Measurements from ENCODE around the gene SMCO4.

SMCO4 gene

DNA sequence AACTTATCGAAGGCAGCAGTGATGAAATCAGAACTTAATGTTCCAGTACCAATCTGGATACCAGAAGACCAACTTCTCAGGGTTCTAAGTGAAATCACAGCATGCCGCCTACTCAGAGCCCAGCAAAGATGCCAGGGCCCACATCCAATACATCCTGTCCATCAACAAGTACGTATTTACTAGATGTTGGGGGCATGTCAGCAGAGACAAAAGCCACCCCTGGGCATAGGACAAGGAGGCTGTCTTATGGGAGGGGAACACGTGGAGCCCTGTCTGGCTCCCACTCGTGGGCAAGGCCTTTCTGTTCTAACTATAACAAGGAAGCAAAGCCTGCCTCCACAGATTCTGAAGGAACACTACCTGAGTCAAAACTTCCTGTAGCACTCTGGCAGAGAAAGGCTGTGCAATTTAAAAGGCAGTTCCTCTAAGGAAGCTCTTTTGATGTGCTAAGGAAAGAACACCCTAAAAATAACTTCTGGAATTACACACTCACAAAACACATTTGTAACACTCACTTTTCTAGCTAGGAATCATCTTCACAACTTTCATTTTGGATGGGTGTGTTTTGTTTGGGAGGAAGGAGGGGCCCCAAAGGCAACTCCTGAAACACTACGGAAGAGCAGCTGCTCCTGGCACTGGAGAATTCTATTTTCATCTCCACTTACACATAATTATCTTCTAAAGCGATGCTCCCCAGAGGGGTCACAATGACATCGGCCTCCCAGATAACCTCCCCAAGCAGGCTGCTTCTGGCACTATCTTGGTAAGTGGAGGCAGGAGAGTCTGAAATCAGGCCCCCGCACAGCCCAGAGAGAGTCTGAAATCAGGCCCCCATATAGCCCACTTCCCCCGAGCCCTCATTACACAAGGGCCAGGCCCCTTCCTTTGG, 14.2 kb downstream of the SMCO4 start:
- DNase-seq (ENCODE audit: low read depth), result no peak

DNA sequence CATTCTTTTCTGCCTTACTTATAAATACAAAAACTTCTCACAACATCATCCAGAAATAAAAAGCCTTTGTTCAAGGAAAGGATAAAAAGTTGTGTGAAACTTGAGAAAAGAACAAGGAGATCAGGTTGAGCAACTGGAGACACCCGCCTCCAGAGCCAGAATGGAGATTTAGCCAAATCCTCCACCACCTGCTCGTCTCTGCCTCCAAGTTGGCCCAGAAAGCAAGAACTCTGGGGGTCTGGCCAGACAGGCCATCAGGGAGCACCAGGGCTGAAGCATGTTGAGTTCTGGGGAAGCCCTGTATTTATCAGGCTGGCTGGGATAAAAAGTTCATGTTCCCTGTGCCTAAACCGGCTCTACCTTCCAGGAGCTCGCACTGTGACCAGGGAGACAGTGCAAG, 14.9 kb downstream of the SMCO4 start:
- DNase-seq (ENCODE audit: low read depth), result no peak

DNA sequence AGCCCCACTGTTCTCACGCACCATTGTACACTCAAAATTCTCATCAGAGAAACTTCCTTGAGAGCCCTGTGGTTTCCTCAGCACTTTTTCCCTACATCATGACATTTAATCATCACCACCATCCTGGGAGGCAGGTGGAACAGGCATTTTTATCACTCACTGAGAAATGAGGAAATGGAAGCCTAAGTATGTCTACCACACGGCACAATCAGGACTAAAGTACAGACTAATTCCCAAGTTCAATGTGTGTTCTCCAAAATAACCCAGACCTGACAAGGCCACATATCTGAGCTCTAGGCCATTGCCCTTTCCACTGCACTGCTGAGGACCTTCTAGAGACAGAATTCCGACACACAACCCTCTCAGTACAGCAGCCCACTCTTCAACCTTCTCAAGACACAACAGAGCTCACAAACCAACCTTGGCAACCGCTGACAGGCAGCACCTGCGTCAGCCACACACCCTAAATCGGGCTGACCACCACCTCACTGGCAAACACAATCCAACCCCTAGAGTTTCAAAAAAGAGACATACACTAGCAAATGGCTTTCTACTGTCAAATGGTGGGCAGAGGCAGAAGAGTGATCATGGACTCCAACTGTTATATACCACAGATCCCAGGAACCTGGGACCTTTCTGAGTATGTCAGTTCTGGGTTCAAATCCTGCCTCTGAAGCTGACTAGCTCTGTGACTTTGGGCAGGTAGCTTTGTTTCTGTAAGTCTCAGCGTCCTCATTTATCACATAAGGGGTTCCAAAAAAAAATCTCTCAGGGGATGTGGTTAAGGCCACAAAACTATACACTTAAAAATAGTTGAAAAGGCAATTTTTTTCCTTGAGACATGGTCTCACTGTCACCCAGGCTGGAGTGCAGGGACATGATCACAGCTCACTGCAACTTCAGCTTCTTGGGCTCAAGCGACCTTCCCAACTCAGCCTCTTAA, 16.3 kb downstream of the SMCO4 start:
- no peak for DNase-seq (ENCODE audit: low read depth)

DNA sequence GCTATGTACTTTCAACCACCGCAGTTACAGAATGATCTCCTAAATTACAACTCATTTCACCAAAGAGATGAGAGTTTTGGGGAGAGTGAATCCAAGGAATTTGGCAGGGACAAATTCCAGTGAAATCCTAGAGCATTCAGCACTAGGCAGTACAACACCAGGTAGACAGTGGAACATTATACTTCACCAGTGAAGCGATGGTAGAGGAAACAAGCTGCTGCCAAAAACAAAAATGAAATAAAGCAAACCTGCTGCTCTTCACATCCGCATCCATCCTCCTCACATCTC, 16.9 kb downstream of the SMCO4 start:
- DNase-seq (ENCODE audit: low read depth), result no peak

DNA sequence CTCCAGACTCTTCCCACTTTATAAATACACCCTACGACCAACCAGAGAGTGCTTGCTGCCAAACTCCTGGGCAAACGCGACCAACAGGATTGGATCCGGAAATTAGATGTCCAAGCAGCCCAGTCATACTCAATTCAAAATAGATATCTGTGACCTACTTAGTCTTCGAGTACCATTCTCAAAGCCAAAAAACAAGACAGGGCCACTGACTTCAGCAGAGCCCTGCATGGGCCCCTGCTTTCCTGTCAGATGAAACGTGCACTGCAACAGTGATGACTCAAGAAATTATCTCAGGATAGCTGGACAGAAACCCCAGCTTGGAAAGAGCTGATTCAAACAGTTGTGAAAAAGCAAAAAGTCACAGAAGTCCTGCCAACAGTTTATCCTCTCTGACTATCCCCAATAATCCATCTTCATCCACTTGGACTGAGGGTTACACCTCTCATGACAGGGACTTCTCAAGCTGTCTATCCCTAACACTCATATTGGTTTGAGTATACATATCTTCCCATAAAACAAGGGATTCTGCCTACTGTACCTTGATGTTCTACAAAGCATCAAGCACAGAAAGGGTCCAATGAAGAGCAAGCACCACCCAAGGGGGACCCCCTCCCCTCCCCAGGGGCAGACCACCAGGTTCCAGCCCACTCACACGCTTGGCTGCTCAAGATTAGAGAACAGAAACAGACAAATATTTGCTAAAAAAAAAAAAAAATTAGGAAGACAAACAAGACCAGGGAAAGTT, 17.4 kb downstream of the SMCO4 start:
- no peak for DNase-seq (ENCODE audit: low read depth)

DNA sequence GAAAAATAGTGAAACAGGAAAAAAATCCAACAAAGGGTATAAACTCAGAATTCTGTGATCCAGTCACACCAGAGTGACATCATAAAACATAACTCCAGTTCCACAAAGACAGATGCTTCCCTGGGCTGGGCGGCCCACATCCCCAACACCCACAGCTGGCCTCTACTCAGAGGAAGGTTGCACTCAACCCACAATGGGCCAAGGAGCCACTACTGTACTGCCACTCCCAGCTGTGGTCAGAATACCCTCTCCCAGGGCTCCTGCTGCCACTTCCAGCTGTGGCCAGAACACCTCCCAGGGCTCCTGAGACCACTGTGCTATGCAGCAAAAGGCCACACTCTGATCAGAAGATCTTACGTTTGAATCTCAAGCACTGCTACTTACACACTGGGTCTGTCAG, 18.3 kb downstream of the SMCO4 start:
- DNase-seq (ENCODE audit: low read depth), result no peak

DNA sequence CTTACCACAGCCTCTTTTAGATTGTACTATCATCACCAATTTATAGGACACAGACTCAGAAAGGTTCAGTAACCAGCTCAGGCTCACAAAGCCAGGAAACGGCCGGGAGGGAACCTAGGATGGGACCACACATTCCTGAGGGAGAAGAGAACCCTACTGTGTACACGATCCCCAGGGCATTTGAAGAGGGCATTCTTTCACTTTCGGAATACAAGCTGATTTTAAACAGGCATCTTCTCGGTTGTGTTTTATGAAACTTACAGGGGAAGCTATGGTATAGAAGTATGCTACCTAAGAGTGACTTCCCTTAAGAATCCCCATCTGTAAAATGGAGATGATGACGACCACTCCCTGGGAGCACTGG, 19.0 kb downstream of the SMCO4 start:
- no peak for DNase-seq (ENCODE audit: low read depth)

DNA sequence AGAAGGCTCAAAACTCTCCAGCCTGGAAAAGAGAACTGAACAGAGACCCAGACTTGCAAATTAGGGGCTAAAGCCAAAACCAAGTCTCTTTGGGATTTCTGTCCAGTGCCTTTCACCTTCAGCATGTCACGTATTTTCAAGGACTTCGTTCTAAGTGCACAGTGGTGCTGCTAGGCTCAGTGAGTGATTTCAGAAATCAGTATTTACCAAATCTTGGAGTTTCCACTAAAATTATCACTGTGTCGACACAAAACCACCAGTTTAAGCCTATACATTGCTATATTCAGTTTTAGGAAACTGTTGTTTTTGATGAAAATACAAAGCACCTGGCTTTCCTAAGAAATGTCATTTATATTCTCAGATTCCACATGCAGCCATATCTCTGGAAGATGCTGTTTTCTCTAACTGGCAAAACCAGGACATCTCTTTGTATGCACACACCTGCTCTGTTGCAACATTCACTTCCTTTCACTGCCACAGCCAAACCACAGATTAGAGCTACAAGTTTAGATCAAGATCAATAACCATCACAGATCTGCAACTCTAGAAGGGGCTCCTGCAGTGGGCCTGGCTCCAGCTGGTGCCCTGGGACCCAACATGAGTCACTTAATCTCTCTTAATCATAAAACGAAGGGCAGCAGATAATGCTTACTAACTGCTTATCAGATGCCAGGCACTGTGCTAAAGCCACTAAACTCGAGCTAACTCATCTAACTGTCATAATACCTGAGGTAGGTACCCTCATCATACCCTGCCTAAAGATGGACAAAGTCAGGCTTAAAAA, 22.3 kb downstream of the SMCO4 start:
- DNase-seq (ENCODE audit: low read depth), result no peak

DNA sequence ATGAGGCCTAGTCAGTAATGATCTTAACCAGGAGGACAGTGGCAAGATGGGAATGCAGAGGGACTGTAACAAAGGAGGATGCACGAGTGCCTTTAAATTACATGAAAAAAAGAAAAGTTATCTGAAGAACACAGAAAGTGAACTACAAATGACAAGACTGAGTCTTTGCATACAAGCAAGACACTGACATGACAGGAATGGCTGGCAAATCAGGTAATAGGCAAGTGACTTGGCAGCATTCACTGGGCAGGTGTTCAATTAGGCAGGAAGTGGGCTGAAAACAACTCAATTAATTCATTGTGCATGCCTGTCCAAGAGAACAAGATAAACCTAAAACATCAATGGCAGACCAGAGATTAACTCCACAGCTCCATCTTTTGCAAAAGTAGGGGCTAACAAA, 24.0 kb downstream of the SMCO4 start:
- DNase-seq (ENCODE audit: low read depth), result no peak

DNA sequence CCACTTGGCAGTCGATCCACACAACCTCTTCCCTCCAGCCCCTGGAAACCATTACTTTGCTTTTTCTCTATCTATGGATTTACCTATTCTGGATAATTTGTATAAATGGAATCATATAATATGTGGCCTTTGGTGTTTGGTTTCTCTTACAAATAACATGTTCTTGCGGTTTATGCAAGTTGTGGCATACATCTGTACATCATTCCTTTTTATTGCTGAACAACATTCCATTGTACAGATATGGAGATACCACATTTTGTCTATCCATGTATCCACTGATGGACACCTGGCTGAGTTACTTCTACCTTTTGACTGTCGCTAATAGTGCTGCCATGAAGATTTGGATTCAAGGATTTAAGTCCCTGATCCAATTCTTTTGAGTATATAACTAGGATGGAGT, 25.1 kb downstream of the SMCO4 start:
- no peak for DNase-seq (ENCODE audit: low read depth)

DNA sequence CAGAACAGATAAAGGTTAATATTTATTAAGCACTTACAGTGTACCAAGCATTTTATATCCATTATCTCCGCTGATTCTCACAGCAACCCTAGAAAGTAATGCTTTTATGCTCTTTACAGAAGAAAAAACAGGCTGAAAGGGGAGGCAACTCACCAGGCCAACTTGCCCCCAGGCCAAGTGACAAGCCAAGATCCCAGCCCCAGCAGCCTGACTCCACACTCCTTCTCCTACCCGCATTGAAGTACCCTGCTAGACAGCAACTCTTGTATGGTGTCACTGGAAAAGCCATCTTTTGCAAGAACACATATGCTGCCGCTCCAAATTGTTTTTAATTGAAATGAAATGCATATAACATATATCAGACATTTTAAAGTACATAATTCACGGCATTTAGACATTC, 25.6 kb downstream of the SMCO4 start:
- DNase-seq (ENCODE audit: low read depth), result no peak

DNA sequence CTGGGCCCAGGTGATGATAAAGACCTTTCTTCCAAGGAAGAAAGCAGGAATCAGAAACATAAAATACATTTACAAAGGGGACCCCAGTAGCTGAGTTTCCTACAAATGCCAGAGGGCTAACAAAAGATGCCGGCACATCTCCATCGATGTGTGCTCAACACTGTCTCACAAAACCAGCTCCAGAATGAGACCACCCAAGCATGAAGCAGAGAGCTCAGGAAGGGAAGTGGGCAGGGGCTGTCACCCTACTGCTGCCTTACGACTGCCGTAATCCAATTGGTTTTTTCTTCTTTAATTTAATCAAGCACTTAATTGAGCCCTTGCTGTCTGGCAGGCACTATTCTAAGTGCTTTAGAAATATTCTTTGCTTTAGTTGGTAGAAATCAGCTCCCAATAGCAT, 26.1 kb downstream of the SMCO4 start:
- no peak for DNase-seq (ENCODE audit: low read depth)

DNA sequence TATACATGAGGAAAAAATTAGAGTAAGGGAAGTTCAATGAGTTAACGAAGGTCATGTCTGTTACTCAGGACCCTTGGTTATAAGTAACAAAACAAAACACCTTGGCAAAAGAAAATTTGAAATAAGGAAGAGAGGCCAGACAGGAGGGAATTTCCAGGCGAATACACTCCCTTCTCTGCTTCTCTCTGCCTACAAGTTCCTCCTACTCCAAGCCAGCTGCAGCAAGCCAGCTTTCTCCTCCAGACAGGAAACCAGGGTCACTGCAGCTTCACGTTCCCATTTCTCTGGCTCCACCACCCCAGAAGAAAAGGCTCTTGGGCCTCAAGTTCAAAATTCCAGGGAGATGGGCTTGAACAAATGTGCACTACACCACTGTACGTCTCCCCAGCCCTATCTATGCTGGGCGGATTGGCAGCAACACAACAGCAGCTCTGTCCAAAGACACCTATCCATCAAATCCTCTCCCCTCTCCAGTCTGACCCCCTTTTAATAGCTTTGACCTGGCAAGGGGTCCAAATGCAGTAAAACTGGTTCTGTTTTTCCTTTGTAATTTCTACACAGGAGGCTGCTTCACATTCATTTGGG, 27.7 kb downstream of the SMCO4 start:
- no peak for DNase-seq (ENCODE audit: low read depth)

DNA sequence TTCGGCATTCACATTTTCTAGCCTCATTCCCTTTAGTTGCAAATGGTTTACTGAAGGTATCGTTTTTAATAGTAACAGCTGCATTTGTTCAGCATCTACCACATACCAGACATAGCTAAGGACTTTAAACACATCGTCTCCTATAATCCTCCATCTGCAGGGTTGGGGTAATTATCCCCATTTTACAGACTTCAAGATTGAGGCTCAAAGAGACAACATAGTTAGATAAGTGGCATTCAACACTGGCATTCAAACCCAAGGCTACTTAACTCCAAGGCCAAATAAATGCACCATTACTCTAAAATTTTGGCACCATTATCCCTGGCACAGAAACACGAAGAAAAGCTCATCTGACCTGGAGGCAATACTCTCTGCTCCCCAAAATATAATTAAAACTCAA, 28.5 kb downstream of the SMCO4 start:
- DNase-seq (ENCODE audit: low read depth), result no peak

DNA sequence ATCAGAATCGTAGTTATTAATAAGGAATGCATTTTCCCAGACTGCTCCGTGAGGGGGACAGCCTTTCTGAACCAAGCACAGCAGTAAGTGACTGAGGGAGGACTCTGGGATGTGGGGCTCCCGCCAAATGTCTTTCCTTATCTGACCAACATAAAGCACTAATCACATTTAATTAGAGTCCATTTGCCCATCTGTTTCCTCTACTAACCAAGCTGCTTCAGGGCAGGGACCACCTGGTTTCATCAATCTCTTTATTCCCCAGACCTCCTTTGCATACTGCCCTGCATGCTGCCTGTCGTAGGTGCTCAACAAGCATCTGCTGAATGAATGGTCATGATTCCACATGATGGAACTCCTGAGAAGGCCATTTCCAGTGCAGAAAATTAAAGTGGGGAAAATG, 29.4 kb downstream of the SMCO4 start:
- no peak for DNase-seq (ENCODE audit: low read depth)

DNA sequence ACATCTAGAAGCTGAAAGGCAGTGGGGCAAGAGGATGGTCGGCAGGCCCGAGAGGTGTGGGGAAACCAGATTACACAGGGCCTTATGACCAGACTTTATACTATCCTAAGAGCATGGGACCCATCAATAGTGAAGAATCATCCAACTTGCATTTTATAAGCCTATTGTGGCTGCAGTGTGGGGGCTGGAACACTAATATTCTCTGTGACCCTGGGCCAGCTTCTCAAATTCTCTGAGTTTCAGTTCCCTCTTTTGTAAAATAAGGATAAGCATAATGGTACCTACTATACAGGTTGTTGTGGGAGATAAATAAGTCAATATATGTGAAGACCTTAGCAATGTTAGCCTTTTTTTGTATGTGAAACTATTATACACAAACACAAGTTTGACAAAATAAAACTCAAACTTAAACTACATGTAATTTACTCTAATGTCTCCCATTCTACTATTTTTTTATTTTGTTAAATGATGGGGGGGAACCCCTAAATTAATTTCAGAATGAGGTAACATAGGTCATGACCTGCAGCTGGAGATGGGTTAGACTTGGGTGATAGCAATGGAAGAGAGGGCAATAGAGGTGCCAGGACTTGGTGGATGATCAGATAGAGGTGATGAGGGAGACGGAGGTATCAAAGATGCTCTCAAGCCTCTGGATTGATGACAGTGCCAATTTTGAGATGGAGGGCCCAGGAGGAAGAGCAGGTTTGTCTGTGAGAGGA, 30.1 kb downstream of the SMCO4 start:
- no peak for DNase-seq (ENCODE audit: low read depth)

DNA sequence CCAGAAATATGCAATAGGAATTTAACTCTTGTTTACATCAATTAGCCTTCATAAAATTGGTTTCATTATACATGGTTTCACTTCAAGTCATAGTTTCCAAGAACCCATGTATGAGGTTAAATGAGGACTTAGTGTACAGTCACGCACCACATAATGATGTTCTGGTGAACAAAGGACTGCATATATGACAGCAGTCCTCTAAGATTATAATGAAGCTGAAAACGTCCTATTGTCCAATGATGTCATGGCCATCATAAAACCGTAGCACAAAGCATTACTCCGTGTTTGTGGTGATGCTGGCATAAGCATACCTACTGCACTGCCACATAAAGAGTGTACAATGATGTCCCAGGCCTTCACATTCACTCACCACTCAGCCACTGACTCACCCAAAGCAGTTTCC, 31.1 kb downstream of the SMCO4 start:
- DNase-seq (ENCODE audit: low read depth), result no peak

DNA sequence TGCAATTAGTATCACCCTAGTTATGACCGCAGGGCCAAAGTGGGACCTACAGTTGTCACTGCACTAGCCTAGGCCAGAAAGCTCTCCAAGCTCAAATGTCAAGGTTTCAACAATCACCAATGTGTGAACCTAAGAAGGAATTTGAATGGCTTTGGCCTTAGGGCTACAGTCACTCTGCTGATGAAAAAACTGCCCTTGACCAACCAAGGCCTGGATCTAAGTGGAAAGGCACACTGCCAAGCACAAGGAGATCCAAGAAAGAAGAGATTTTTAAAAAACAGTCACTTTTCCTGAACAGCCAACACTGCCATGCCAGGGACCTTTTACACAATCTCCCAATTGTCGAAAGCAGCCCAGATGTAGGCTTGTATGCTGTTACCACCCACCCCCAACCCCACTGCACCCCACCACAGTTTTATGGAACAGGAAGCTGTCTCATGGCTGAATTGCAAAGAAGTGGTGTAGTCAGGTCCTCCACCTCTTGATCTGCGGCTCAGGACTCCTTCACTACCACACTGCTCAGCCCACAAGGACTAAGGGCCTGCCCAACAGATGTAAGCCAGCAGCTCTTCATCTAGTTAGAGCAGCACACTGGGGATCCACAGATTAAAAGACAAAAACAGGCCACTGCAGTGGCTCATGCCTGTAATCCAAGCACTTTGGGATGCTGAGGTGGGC, 32.9 kb downstream of the SMCO4 start:
- no peak for DNase-seq (ENCODE audit: low read depth)

DNA sequence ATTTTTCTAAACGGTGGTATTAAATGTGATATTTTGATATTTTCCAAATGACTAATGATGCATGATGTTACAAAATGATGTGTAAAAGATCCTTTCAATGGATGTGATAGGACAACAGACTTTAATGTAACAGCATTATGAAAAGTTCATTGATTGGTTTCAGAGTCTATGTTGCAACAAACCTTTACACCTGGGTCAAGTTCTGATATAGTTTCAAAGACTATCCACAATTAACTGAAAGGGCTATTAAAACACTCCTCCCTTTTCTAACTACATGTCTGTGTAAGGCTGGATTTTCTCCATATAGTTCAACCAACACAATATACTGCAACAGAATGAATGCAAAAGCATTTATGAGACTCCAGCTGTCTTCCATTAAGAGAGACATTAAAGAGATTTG, 35.7 kb downstream of the SMCO4 start:
- no peak for DNase-seq (ENCODE audit: low read depth)

DNA sequence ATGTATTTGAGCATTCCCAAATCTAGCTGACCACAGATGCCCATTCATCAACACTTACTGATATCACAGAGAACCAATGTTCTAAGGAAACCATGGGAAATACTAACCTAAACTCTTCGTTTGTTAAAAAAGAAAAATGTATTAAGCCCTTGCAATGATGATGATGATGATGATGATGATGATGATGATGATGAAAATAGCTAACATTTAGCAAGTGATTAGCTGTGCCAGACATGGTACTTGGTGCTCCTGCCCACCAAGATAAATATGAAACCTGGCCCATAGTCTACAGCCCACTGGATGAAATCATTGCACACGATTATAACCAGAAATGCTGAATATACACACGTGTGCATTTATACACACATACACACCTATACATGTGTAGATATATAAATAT, 37.5 kb downstream of the SMCO4 start:
- no peak for DNase-seq (ENCODE audit: low read depth)
